Measurements from ENCODE around the gene ESYT3.
"Not testable (repeated sequence)": the region's sequence is repeated elsewhere in the genome, so short reads cannot be mapped to it uniquely, and the experiment has no call there.

DNA sequence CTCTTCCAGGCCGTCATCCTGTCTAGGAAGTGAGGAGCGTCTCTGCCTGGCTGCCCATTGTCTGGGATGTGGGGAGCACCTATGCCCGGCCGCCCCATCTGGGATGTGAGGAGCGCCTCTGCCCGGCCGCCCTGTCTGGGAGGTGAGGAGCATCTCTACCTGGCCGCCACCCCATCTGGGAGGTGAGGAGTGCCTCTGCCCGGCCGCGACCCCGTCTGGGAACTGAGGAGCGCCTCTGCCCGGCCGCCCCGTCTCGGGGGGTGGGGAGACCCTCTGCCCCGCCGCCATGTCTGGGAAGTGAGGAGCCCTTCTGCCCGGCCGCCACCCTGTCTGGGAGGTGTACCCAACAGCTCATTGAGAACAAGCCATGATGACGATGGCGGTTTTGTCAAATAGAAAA lies 87.0 kb downstream of the ESYT3 start:
- TF ChIP-seq, protein P1, sequence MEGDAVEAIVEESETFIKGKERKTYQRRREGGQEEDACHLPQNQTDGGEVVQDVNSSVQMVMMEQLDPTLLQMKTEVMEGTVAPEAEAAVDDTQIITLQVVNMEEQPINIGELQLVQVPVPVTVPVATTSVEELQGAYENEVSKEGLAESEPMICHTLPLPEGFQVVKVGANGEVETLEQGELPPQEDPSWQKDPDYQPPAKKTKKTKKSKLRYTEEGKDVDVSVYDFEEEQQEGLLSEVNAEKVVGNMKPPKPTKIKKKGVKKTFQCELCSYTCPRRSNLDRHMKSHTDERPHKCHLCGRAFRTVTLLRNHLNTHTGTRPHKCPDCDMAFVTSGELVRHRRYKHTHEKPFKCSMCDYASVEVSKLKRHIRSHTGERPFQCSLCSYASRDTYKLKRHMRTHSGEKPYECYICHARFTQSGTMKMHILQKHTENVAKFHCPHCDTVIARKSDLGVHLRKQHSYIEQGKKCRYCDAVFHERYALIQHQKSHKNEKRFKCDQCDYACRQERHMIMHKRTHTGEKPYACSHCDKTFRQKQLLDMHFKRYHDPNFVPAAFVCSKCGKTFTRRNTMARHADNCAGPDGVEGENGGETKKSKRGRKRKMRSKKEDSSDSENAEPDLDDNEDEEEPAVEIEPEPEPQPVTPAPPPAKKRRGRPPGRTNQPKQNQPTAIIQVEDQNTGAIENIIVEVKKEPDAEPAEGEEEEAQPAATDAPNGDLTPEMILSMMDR (IDR thresholded peaks at IDR 0.05): not testable (repeated sequence)
- TF ChIP-seq POLR2A (IDR thresholded peaks at IDR 0.05): not testable (repeated sequence)
